Tibial nerve (tissue), 3 donors: Measurements from ENCODE around the gene MISP.

Experiments
- POLR2A ChIP-seq, 2 donors: fragments of 450-650 bp; IDR thresholded peaks; one replicate each; pipeline ENCODE4 v1.6.1; 2017; ENCODE audit warnings: antibody characterized with exemption in 2 of 2, mild to moderate bottlenecking in 2 of 2, moderate library complexity in 2 of 2
- TF ChIP-seq, protein P1 (sequence below), 5 experiments: fragments of 200-600 bp in 3 of 5; fragments of 450-650 bp in 2 of 5; sonication (generic) in 3 of 5; IDR thresholded peaks; one replicate each; pipeline ENCODE4 v1.5.1; 2016 to 2019; ENCODE audit warnings: antibody characterized with exemption in 5 of 5, mild to moderate bottlenecking in 3 of 5, moderate library complexity in 2 of 5

DNA sequence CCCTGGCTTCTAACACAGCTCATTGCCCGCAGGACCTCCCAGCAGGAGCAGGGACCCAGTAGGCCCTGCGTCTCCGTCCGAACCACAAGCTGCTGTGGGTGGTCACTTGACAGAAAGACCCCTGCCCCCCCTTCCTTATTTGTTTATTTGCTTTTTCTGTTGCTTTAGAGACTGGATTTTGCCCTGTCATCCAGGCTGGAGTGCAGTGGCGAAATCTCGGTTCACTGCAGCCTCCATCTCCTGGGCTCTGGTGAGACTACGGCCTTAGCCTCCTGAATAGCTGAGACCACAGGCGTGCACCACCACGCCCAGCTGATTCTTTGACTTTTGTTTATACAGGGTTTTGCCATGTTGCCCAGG lies 38.8 kb downstream of the MISP start:
- TF ChIP-seq, protein P1, sequence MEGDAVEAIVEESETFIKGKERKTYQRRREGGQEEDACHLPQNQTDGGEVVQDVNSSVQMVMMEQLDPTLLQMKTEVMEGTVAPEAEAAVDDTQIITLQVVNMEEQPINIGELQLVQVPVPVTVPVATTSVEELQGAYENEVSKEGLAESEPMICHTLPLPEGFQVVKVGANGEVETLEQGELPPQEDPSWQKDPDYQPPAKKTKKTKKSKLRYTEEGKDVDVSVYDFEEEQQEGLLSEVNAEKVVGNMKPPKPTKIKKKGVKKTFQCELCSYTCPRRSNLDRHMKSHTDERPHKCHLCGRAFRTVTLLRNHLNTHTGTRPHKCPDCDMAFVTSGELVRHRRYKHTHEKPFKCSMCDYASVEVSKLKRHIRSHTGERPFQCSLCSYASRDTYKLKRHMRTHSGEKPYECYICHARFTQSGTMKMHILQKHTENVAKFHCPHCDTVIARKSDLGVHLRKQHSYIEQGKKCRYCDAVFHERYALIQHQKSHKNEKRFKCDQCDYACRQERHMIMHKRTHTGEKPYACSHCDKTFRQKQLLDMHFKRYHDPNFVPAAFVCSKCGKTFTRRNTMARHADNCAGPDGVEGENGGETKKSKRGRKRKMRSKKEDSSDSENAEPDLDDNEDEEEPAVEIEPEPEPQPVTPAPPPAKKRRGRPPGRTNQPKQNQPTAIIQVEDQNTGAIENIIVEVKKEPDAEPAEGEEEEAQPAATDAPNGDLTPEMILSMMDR (IDR thresholded peaks at IDR 0.05) = no peak
- TF ChIP-seq POLR2A (IDR thresholded peaks at IDR 0.05) = no peak
